Esophagus muscularis mucosa (tissue), 3 donors: ENCODE measurements around the gene B4GALNT2.

ENCODE experiments used
- POLR2A ChIP-seq: fragments of 450-650 bp; IDR thresholded peaks from one replicate; pipeline ENCODE4 v1.6.1; 2017; ENCODE audit warnings: antibody characterized with exemption, moderate library complexity, mild to moderate bottlenecking, low read depth
- POLR2AphosphoS5 ChIP-seq, 2 donors: sonication (generic); formaldehyde crosslinking; IDR thresholded peaks; one replicate each; pipeline ENCODE4 v1.6.1; 2017; ENCODE audit warnings: antibody characterized with exemption in 2 of 2
- TF ChIP-seq, protein P1 (sequence below), 3 experiments: fragments of 200-600 bp in 2 of 3; fragments of 450-650 bp in 1 of 3; sonication (generic) in 2 of 3; IDR thresholded peaks; one replicate each; pipeline ENCODE4 v1.5.1; 2017 to 2019; ENCODE audit warnings: antibody characterized with exemption in 3 of 3, mild to moderate bottlenecking in 2 of 3, moderate library complexity in 1 of 3

DNA sequence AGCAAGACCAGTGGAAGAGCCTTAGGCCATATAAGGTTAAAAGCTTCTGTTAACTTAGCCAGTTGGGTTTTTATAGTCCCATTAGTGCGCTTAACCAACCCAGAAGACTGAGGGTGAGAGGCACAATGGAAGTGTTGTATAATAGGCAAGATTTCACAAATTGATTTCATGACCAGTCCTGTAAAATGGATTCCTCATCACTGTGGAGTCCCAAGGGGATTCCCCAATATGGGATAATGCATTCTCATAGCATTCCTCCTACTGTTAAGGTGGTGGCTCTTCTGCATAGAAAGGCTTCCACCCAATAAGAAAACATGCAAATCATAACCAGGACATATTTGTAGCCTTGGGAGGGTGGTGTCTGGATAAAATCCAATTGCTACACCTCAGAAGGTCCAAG lies 22.1 kb upstream of the B4GALNT2 start:
- TF ChIP-seq POLR2A (no peak), POLR2AphosphoS5 (IDR thresholded peaks at IDR 0.05) (no peak)
- TF ChIP-seq, protein P1, sequence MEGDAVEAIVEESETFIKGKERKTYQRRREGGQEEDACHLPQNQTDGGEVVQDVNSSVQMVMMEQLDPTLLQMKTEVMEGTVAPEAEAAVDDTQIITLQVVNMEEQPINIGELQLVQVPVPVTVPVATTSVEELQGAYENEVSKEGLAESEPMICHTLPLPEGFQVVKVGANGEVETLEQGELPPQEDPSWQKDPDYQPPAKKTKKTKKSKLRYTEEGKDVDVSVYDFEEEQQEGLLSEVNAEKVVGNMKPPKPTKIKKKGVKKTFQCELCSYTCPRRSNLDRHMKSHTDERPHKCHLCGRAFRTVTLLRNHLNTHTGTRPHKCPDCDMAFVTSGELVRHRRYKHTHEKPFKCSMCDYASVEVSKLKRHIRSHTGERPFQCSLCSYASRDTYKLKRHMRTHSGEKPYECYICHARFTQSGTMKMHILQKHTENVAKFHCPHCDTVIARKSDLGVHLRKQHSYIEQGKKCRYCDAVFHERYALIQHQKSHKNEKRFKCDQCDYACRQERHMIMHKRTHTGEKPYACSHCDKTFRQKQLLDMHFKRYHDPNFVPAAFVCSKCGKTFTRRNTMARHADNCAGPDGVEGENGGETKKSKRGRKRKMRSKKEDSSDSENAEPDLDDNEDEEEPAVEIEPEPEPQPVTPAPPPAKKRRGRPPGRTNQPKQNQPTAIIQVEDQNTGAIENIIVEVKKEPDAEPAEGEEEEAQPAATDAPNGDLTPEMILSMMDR (IDR thresholded peaks at IDR 0.05) = no peak
